Mucosa of rectum (tissue), 2 donors: ENCODE data around the gene SRGAP1.

Experiments used
- H3K27ac ChIP-seq, 2 donors: one replicate each; pipeline ENCODE4 v1.7.0; 2013; ENCODE audit warnings: inconsistent platforms in 2 of 2, low read depth in 2 of 2, low read length in 2 of 2
- H3K27me3 ChIP-seq, 2 donors: one replicate each; pipeline ENCODE4 v1.7.0; 2013; ENCODE audit warnings: low read length in 2 of 2; ENCODE audit not compliant: control insufficient read depth in 2 of 2, insufficient read depth in 2 of 2
- H3K36me3 ChIP-seq, 2 donors: one replicate each; pipeline ENCODE4 v1.7.0; 2013; ENCODE audit warnings: low read length in 2 of 2; ENCODE audit not compliant: control insufficient read depth in 2 of 2, insufficient read depth in 2 of 2
- H3K4me1 ChIP-seq, 2 donors: one replicate each; pipeline ENCODE4 v1.7.0; 2013; ENCODE audit warnings: low read length in 2 of 2, mild to moderate bottlenecking in 1 of 2; ENCODE audit not compliant: control insufficient read depth in 2 of 2, insufficient read depth in 2 of 2
- H3K4me3 ChIP-seq, 2 donors: one replicate each; pipeline ENCODE4 v1.7.0; 2013; ENCODE audit warnings: low read length in 2 of 2
- H3K9ac ChIP-seq, 2 donors: one replicate each; pipeline ENCODE4 v1.7.0; 2013; ENCODE audit warnings: low read length in 2 of 2, low read depth in 1 of 2, mild to moderate bottlenecking in 1 of 2
- H3K9me3 ChIP-seq, 2 donors: one replicate each; pipeline ENCODE4 v1.7.0; 2013; ENCODE audit warnings: low read length in 2 of 2; ENCODE audit not compliant: control insufficient read depth in 2 of 2
- donor health status: healthy.
- donor health status: Normal muscosa, but diverticular disease.

Gene SRGAP1

GRCh38 chr12:63967358-63968145 lies 123.1 kb downstream of the SRGAP1 start:
- Histone ChIP-seq H3K9ac (no peak overlapping the region), H3K4me1 (peaks cover 6 to 11% of the 10 kb centered on the region in 2 donors), H3K4me3 (no peak overlapping the region), H3K27me3 (no peaks in the 10 kb centered on the region), H3K27ac (no peak overlapping the region), H3K36me3 (no peaks in the 10 kb centered on the region), H3K9me3 (no peaks in the 10 kb centered on the region)

- no peaks in the 10 kb centered on the region for H3K9me3 ChIP-seq
- no peaks in the 10 kb centered on the region for H3K36me3 ChIP-seq
- H3K9ac ChIP-seq = no peak overlapping the region
- no peak overlapping the region for H3K4me3 ChIP-seq
- no peaks in the 10 kb centered on the region for H3K27me3 ChIP-seq
- peaks cover 6 to 11% of the 10 kb centered on the region in 2 donors for H3K4me1 ChIP-seq
- no peak overlapping the region for H3K27ac ChIP-seq
Observed at GRCh38 chr12:63968673-63969072, 124.2 kb downstream of the SRGAP1 start.

GRCh38 chr12:63976902-63977395 lies 132.4 kb downstream of the SRGAP1 start:
- H3K9ac ChIP-seq = no peak overlapping the region
- no peaks in the 10 kb centered on the region for H3K9me3 ChIP-seq
- no peaks in the 10 kb centered on the region for H3K36me3 ChIP-seq
- peaks cover 0 to 4% of the 10 kb centered on the region in 2 donors for H3K4me1 ChIP-seq
- no peaks in the 10 kb centered on the region for H3K27me3 ChIP-seq
- H3K4me3 ChIP-seq = no peak overlapping the region
- H3K27ac ChIP-seq = no peak overlapping the region

DNA sequence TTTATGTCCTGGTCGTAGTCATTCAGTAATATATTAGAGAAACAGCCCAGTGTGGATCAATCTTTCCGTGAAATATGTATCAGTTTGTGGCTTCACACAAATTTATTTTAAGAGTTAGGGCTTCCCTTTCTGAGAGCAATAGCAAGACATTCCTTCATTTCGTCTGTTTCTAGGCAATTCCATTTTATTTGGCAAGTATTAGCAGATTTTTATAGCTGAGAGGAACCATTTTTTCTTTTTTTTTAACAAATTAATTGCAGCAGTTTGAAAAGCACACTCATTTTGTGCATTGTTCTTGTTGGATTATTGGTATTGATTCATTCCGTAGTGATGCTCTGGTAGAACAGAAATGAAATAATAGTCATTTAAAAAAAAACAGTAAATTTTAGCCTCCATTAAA lies 132.9 kb downstream of the SRGAP1 start:
- H3K27ac ChIP-seq = no peak overlapping the region
- no peaks in the 10 kb centered on the region for H3K27me3 ChIP-seq
- H3K9ac ChIP-seq = no peak overlapping the region
- no peak overlapping the region for H3K4me3 ChIP-seq
- no peaks in the 10 kb centered on the region for H3K36me3 ChIP-seq
- peaks cover 0 to 2% of the 10 kb centered on the region in 2 donors for H3K4me1 ChIP-seq
- no peaks in the 10 kb centered on the region for H3K9me3 ChIP-seq

DNA sequence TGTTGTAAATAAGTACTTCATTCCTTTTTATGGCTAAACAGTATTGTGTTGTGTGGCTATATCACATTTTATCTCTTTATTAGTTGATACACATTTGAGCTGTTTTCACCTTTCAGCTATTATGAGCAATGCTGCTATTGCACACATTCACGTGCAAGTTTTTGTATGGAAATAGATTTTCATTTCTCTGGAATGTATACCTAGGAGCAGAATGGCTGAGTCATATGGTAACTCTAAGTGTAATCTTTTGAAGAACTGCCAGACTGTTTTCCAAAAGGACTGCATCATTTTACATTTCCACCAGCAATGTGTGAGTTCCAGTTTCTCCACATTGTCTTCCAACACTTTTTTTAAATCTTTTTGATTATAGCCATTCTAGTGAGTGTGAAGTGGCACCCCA lies 134.0 kb downstream of the SRGAP1 start:
- peaks cover 0 to 2% of the 10 kb centered on the region in 2 donors for H3K4me1 ChIP-seq
- no peaks in the 10 kb centered on the region for H3K9me3 ChIP-seq
- H3K27ac ChIP-seq = no peak overlapping the region
- H3K4me3 ChIP-seq = no peak overlapping the region
- no peaks in the 10 kb centered on the region for H3K27me3 ChIP-seq
- H3K36me3 ChIP-seq = no peaks in the 10 kb centered on the region
- H3K9ac ChIP-seq = no peak overlapping the region

- H3K27ac ChIP-seq = no peak overlapping the region
- H3K4me1 ChIP-seq = peaks cover 0 to 2% of the 10 kb centered on the region in 2 donors
- H3K4me3 ChIP-seq = no peak overlapping the region
- H3K27me3 ChIP-seq = no peaks in the 10 kb centered on the region
- no peak overlapping the region for H3K9ac ChIP-seq
- no peaks in the 10 kb centered on the region for H3K9me3 ChIP-seq
- H3K36me3 ChIP-seq = no peaks in the 10 kb centered on the region
Observed at GRCh38 chr12:63980211-63980610, 135.7 kb downstream of the SRGAP1 start.

GRCh38 chr12:63981343-63981742 lies 136.8 kb downstream of the SRGAP1 start:
- peaks cover 0 to 2% of the 10 kb centered on the region in 2 donors for H3K4me1 ChIP-seq
- no peak overlapping the region for H3K9ac ChIP-seq
- no peaks in the 10 kb centered on the region for H3K36me3 ChIP-seq
- no peak overlapping the region for H3K4me3 ChIP-seq
- no peak overlapping the region for H3K27ac ChIP-seq
- H3K27me3 ChIP-seq = no peaks in the 10 kb centered on the region
- no peaks in the 10 kb centered on the region for H3K9me3 ChIP-seq

DNA sequence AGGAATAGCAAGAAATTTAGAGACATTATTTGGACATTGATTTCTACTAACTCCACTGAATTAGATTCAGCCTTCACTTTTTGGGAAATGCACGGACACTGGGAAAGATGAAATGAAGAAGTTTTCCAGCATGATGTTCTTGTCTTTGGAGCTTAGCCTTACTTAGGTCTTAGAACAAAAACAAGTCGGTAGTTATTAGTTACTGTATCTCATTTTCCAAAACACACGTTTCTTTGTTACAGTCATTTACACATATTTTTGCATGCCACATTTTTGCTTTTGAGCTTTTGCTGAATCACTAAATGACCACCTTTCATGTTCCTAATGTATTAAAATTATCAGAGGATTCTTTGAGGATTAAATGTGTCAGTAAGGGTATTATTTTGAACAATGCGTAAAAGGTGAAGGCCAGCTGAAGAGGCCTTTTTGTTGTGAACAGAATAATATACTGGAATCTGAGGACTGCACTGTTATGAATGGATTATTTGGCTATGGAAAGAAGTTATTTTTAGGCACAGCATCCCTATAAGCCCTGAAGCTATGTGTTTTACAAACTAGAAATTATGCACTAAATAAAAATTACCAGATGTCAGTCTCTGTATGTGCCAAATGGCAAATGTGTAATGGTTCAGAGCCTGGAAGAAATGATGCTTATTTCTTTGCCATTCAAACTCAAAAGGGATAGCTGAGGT lies 138.2 kb downstream of the SRGAP1 start:
- H3K4me1 ChIP-seq = peaks cover 0 to 2% of the 10 kb centered on the region in 2 donors

DNA sequence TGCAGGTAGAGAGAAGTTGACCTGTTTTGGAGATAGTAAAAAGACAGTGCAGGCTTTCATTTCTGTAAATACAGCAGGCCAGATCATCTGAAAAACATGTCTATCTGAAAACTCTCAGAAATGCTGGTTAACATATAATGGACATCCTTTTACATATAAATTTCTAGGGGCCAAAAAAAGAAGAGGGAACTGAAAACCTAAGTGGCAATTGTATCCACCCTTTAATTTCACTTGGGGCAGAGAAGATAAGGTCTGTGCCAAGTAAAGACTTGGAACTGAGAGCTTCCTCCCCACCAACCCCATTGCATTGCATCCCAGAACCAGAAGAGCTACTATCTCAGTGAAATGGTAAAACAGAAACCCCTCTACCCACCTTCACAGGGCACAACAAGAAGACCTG lies 141.0 kb downstream of the SRGAP1 start:
- no peaks in the 10 kb centered on the region for H3K27me3 ChIP-seq
- H3K4me1 ChIP-seq = no peaks in the 10 kb centered on the region
- H3K9ac ChIP-seq = no peak overlapping the region
- no peak overlapping the region for H3K27ac ChIP-seq
- no peak overlapping the region for H3K4me3 ChIP-seq
- H3K9me3 ChIP-seq = no peaks in the 10 kb centered on the region
- peaks cover 0 to under 1% of the 10 kb centered on the region in 2 donors for H3K36me3 ChIP-seq

More for the DNA sequence above, 138.2 kb downstream of the SRGAP1 start:
- Histone ChIP-seq H3K4me3 (no peak overlapping the region), H3K9me3 (no peaks in the 10 kb centered on the region), H3K27ac (no peak overlapping the region), H3K9ac (no peak overlapping the region), H3K27me3 (no peaks in the 10 kb centered on the region), H3K36me3 (no peaks in the 10 kb centered on the region)

GRCh38 chr12:63985945-63986344 lies 141.4 kb downstream of the SRGAP1 start:
- H3K9me3 ChIP-seq = no peaks in the 10 kb centered on the region
- no peaks in the 10 kb centered on the region for H3K27me3 ChIP-seq
- no peak overlapping the region for H3K4me3 ChIP-seq
- H3K27ac ChIP-seq = no peak overlapping the region
- H3K9ac ChIP-seq = no peak overlapping the region
- peaks cover 2 to 5% of the 10 kb centered on the region in 2 donors for H3K36me3 ChIP-seq
- no peaks in the 10 kb centered on the region for H3K4me1 ChIP-seq
